ENCODE data around the gene DRD2. TPM values are rescaled to one million over a fixed set of nuclear protein-coding genes. Genes with fewer than 3 reads are reported as not detected.

The DRD2 gene
- total RNA-seq, 1 experiment from 2014 or later, result 0.44 TPM

DNA sequence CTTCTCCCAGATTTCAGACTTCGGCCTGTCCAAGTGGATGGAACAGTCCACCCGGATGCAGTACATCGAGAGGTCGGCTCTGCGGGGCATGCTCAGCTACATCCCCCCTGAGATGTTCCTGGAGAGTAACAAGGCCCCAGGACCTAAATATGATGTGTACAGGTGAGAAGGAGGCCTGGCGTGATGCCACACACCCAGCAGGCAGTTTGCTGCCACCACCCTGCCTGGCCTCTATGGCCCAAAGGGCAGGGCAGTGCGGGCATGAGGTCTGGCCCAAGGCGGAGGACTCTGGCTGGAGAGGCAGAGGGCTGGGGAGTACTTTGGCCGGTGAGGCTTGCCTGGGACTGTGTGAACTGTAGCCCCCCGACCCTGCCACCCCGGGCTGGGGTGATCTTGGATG, 80.3 kb downstream of the DRD2 start:
- H3K23ac ChIP-seq (ENCODE audit: insufficient read length, low read depth, low read length), result no peak overlapping the region
- H3K27me3 ChIP-seq (ENCODE audit: insufficient read depth, low read length), result no peaks in the 10 kb centered on the region
- H3T11ph ChIP-seq (ENCODE audit: low read length), result no peak overlapping the region
- Mint-ChIP-seq H3K36me3 (ENCODE audit: insufficient read depth in 1 of 3, low read depth in 3 of 3) (no peaks in the 10 kb centered on the region), H3K9me3 (no peaks in the 10 kb centered on the region), H3K4me3 (no peak overlapping the region), H3K27me3 (ENCODE audit: low read depth) (peaks cover 6% of the 10 kb centered on the region), H3K27ac (no peak overlapping the region), H3K4me1 (0 out of 4 replicates have a peak, but pooled peaks cover 0 to 4% of the 10 kb centered on the region in 2 experiments)
- no peak overlapping the region for H3K27ac ChIP-seq (ENCODE audit: insufficient read length, low read depth, low read length)
- H3K4me1 ChIP-seq (ENCODE audit: insufficient read depth, low read length), result no peaks in the 10 kb centered on the region
- no peak overlapping the region for H2BK12ac ChIP-seq (ENCODE audit: insufficient read length, low read depth, low read length)
- no CpG with 5 or more reads among the region's 11 CpGs for WGBS (ENCODE audit: extremely low coverage, insufficient read length, low lambda C conversion rate)
- no peak overlapping the region for H3K4me2 ChIP-seq (ENCODE audit: insufficient read depth, insufficient read length, low read length)
- no peak overlapping the region for H2BK15ac ChIP-seq (ENCODE audit: low read depth, low read length)
- no peak overlapping the region; the same call in 1 of the 2 replicates for H3K14ac ChIP-seq (ENCODE audit: insufficient read depth, low read length)
- H3K4ac ChIP-seq (ENCODE audit: low read depth, low read length), result no peak overlapping the region
- H2BK20ac ChIP-seq (ENCODE audit: low read depth, low read length, poor library complexity, severe bottlenecking), result no peak overlapping the region
- no peak for DNase-seq
- no peak overlapping the region for H4K8ac ChIP-seq (replicated peaks; ENCODE audit: insufficient read length, low read depth, low read length)
- H3K79me2 ChIP-seq (ENCODE audit: insufficient read depth, low read length), result no peaks in the 10 kb centered on the region
- TF ChIP-seq, protein P1, sequence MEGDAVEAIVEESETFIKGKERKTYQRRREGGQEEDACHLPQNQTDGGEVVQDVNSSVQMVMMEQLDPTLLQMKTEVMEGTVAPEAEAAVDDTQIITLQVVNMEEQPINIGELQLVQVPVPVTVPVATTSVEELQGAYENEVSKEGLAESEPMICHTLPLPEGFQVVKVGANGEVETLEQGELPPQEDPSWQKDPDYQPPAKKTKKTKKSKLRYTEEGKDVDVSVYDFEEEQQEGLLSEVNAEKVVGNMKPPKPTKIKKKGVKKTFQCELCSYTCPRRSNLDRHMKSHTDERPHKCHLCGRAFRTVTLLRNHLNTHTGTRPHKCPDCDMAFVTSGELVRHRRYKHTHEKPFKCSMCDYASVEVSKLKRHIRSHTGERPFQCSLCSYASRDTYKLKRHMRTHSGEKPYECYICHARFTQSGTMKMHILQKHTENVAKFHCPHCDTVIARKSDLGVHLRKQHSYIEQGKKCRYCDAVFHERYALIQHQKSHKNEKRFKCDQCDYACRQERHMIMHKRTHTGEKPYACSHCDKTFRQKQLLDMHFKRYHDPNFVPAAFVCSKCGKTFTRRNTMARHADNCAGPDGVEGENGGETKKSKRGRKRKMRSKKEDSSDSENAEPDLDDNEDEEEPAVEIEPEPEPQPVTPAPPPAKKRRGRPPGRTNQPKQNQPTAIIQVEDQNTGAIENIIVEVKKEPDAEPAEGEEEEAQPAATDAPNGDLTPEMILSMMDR (conservative IDR thresholded peaks at IDR 0.05), result no peak
- H3K9ac ChIP-seq (ENCODE audit: extremely low read depth, insufficient read length, low read length), result no peak overlapping the region
- no peaks in the 10 kb centered on the region for H4K20me1 ChIP-seq (ENCODE audit: control insufficient read depth, insufficient read depth, insufficient read length)
- H2BK120ac ChIP-seq (ENCODE audit: low read depth, low read length, poor library complexity, severe bottlenecking), result no peak overlapping the region
- H3K9me3 ChIP-seq (ENCODE audit: control insufficient read depth, low read depth, low read length), result no peaks in the 10 kb centered on the region
- H3K56ac ChIP-seq (ENCODE audit: insufficient read length, low read depth, low read length), result no peak overlapping the region
- H2AK5ac ChIP-seq (ENCODE audit: insufficient read length, low read length), result no peak overlapping the region
- H3K79me1 ChIP-seq (ENCODE audit: insufficient read depth, low read depth, low read length, poor library complexity, severe bottlenecking), result no peaks in the 10 kb centered on the region
- H2AFZ ChIP-seq (ENCODE audit: low read length), result no peak overlapping the region
- no peak overlapping the region for H2BK5ac ChIP-seq (ENCODE audit: insufficient read length, low read length)
- H4K91ac ChIP-seq (ENCODE audit: insufficient read length, low read depth, low read length), result no peak overlapping the region
- no peak overlapping the region for H3K18ac ChIP-seq (ENCODE audit: insufficient read length, low read depth, low read length)
- no peaks in the 10 kb centered on the region for H3K23me2 ChIP-seq (ENCODE audit: insufficient read length, low read depth, low read length, poor library complexity, severe bottlenecking)
- no peak overlapping the region for H4K5ac ChIP-seq (ENCODE audit: insufficient read length, low read depth, low read length)

All from H9 (cell line).